GM18907 (cell line): ENCODE data around the gene MAPK4.
"Not testable (repeated sequence)": the region's sequence is repeated elsewhere in the genome, so short reads cannot be mapped to it uniquely, and the experiment has no call there.

Experiments
- ATAC-seq: cut with Tn5 transposase; IDR thresholded peaks from one replicate; pipeline ENCODE4 v1.9.1; 2021; ENCODE audit warnings: mild to moderate bottlenecking, moderate library complexity; ENCODE audit not compliant: unreplicated experiment

The MAPK4 gene

DNA sequence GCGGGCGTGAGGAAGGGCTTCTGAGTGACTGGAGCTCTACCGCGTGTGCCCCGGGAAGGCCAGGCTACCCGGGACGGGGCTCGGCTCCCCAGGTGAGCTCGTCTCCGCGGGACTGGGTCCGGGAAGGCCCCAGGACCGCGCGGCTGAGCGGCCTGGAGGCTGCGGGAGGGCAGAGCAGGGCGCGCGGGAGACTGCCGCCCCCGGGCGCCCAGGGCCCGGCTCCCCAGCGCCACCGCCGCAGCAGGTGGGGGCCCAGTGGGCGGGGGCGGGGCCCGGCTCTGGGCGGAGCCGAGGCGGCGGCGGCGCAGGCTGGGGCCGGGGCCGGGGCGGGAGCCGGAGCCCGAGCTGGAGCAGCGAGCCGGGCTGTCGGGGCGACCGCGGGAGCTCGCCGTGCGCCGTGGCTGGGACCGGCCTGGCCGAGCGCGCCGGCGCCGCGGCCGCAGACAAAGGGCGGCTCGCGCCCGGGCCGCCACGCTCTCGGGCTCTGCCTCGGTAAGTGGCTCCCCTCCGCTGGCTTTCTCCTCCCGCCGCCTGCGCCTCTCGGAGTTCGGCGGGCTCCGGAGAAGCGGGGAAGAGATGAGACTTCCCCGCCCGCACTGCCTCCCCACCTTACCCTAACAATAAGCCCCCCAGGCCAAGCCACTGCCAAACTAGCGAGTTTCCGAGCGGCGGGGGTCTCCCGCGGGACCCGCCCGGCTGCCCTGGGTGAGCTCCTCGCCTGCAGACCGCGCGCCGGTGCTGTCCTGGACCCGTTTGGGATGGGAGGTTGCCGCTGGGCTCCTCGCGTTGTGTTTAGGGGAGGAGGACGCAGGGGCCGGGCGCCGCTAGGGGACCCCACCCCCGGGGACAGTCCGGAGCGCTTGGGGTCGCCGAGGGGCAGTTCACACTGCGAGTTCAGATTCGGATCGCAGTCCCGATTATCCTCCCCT, at the start of gene MAPK4:
Gene MAPK4, plus strand, starts transcription at position 336 of the 929 bp plus-strand sequence. CDS start 103,872 bp downstream, outside the sequence.
- ATAC-seq, result peak; percentile 61

DNA sequence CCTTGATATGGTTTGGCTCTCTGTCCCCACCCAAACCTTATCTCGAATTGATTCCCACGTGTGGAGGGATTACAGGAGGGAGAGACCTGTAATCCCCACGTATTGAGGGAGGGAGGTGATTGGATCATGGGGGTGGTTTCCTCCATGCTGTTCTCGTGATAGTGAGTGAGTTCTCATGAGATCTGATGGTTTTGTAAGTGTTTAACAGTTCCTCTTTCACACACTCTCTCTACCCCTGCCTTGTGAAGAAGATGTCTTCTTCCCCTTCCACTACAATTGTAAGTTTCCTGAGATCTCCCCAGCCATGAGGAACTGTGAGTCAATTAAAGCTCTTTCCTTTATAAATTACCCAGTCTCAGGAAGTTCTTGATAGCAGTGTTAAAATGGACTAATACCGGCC, 42.6 kb upstream of the MAPK4 start:
- ATAC-seq, result not testable (repeated sequence)

DNA sequence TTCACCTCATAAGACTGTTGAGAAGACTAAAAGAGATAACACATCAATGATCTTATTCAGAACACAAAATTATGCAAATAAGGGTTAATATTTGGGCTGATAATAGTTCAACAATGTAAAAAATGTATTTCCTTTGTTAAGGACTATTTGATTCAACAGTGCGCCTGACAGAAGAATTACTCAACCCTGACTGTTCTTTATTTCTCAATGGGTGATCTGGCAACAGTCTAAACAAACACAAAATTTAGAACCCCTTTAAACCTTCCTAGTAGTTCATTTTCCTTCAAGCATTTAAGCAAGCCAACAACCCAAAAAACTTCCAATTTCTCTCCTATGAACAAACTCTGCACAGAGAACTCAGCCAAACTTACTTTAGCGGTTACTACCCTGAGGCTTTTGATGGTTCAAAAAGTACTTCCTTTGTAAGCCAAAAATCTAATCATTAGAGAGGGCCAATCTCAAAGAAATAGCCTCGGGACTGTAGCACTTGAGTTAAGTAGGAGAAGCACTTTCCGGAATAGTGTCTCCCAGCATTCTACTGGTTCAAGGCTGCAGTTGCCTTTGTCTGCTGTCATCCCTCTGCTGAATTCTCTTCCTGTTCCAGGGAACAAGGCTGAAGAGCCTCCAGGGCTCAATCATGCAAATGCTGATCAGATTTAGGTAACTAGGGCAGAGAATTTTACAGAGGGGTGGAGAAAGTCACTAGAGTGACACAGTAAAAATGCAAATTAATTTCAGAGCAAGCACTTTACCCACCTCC, 40.9 kb upstream of the MAPK4 start:
- no peak for ATAC-seq

DNA sequence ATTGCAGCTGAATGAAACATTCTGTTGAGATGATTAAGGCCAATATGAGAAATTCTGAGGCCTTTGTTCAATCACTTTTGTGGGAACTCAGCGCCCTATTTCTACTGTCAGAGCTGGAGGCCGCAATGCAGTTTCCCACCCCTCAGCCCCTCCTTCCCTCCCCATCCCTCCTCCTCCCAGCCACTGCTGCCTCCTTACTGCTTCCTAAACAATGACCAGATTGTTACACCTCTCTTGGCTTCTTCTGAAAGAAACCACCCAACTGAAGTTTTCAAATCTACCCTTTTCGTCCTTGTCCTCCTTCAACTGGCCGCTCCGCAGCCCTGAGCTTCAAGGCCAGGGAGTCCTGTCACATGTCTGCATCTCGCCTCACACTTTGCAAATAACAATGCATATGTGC, 36.7 kb upstream of the MAPK4 start:
- ATAC-seq, result no peak

DNA sequence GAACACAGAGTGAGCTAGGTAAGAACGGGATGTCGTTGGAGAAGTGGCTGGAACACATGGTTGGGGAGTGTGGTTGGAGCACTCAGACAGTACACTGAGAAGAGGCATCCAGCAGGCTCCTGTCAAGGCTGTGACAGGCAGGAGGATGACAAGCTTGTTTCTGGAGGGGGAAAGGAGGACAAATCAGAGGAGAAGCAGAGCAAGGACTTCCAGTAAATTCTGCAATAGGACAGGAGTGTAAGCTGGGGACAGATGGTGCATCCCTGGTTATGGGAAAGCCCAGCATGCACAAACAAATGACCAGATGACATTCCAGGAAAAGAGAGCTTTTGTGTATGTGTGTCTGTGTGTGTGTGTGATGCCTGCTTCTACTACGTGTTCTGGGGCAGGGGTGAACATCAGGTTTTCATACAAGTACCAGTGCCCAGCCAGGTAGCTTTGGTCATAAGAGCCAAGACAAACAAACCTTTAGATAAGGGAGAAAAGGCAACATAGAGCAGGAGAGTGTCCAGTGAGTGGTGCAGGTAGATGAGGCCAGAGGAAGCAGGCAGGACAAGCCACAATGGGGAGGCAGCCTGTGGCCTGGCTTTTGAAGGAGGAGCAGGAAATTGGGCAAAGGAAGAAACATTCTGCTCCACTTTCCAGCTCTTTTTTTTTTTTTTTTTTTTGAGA, 32.1 kb upstream of the MAPK4 start:
- no peak for ATAC-seq

DNA sequence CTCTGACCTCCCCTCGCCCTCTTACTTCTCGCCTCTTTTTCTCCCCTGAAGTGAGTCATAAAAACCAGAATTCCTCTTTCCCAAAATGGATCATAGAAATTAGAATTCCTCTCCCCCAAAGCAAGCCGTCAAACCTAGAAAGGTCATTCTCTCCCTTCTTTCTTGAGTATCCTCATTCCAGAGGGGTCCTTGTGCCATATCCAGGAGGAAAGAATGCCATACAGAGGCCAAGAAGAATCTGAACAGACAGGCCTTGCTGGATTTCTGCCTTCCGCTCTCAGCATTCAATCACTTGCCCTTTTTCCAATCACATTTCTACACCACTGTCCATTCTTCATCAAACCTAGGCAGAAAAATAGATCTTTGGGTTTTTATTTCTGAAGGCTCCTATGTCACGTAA, 31.1 kb upstream of the MAPK4 start:
- no peak for ATAC-seq

DNA sequence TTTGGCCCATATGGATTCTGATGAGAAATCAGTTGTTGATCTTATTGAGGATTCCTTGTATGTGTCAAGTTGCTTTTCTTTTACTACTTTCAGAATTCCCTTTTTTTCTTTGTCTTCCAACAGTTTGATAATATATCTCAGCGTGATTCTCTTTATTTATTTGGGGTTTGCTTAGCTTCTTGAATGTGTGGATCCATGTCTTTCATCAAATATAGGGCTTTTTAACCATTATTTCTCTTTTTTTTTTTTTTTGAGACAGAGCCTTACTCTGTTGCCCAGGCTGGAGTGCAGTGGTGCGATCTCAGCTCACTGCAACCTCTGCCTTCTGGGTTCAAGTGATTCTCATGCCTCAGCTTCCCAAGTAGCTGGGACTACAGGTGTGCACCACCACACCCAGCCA, 26.1 kb upstream of the MAPK4 start:
- not testable (repeated sequence) for ATAC-seq

DNA sequence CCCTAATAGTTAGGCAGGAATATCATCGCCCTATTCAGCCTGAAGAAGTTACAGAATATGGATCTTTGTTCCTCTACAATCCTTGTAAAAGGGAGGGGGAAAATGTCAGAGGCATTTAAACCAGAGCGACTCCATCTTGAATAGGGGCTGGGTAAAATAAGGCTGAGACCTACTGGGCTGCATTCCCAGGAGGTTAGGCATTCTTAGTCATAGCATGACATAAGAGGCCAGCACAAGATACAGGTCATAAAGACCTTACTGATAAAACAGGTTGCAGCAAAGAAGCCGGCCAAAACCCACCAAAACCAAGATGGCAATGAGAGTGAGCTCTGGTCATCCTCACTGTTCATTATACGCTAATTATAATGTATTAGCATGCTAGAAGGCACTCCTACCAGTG, 15.4 kb upstream of the MAPK4 start:
- not testable (repeated sequence) for ATAC-seq

DNA sequence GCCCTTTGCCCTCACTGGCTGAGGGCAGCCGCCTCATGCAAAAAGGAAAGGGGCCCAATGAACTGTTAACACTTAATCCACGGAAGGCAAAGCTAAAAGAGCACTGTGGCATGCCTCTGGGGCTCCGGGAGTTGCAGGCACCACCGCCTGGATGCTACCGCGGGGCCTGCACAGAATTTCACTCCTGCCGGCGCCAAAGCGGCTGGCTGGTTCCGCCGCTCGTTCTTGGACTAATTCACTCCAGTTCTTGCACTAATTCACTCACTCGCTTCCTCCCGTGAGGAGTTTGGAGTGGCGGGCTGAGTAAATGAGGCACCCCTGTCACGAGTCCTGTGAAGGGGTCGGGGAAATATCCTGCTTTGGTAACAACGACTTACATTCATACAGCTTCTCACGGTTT, 14.0 kb upstream of the MAPK4 start:
- no peak for ATAC-seq

DNA sequence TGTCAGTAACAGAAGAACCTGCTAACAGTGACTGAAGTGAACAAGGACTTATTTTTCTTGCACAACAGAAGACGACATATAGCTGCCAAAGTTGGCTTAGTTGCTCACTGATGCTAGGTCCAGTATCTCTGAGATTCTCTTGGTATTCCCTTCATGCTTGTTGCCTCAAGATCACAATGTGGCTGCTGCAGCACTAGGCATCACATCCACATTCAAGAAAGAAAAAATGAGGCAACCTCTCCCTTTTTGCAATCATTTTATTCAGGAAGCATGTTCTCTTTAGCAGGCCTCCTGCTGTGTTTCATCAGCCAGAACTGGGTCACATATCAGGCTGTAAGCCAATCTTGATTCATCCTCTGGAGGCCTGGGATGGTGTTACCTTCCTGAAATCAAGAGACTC, 11.7 kb upstream of the MAPK4 start:
- ATAC-seq, result no peak

DNA sequence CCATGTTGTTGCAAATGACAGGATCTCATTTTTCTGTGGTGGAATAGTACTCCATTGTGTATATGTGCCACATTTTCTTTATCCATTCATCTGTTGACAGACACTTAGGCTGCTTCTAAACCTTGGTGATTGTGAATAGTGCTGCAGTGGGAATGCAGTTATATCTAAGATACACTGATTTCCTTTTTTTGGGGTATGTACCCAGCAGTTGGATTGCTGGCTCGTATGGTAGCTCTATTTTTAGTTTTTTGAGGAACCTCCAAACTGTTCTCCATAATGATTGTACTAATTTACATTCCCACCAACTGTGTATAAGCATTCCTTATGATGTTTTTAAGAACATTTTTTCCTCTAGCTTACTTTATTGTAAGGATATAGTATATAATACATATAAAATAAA, 8.2 kb upstream of the MAPK4 start:
- not testable (repeated sequence) for ATAC-seq

DNA sequence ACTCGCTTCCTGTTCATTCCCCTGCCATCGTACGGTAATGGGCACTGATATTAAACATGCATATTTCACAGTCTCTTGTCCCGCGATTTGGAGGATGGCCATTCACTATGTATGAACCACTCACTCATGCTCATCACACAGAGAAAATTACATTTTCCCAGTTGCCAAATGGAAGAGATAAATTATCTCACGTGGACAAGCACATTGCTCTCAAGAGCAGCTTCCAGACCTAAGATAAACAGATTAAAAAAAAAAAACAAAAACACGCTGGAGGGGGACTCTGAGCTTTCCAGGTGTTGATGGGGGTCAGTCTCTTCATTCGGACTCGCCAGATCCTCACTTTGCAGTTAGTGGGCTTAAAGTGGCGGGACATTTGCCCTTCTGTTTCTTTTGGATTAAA, 1.7 kb upstream of the MAPK4 start:
- no peak for ATAC-seq

DNA sequence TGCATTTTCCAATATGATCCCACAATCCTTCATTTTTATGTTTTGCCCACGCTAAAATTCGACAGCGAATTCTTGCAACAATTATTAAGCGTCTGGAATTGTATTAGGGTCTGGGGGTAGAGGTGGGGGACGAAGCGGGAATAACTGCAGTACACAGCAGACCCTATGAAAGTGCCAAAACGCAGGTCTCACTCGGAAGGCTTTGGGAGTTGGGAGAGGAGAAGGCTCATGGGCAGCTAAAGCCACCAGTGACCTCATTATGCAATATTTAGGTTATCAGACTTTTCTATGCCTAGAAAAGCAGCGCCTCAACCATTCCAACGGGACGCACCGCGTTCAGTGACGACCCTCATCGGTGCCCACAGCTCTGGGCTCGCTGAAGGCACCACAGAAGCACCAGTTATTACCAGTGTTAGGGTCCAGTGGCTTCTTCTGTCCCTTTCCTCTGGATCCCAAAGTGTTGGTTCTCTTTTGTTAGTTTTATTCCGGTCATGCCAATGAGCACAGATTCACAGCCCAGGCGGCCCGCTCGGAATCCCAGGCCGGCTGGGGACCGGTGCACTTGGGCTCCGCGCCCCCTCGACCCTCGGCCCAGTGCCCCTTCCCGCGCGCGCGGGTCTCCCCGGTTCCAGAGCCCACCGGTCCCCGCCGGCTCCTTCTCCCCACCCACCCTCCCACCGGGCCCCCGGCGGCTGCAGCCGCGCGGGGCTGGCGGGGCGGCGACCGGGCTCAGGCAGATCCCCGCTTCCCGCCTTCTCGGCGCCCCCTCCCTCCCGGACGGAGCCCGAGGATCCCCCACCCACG, 737 bp upstream of the MAPK4 start:
- no peak for ATAC-seq

DNA sequence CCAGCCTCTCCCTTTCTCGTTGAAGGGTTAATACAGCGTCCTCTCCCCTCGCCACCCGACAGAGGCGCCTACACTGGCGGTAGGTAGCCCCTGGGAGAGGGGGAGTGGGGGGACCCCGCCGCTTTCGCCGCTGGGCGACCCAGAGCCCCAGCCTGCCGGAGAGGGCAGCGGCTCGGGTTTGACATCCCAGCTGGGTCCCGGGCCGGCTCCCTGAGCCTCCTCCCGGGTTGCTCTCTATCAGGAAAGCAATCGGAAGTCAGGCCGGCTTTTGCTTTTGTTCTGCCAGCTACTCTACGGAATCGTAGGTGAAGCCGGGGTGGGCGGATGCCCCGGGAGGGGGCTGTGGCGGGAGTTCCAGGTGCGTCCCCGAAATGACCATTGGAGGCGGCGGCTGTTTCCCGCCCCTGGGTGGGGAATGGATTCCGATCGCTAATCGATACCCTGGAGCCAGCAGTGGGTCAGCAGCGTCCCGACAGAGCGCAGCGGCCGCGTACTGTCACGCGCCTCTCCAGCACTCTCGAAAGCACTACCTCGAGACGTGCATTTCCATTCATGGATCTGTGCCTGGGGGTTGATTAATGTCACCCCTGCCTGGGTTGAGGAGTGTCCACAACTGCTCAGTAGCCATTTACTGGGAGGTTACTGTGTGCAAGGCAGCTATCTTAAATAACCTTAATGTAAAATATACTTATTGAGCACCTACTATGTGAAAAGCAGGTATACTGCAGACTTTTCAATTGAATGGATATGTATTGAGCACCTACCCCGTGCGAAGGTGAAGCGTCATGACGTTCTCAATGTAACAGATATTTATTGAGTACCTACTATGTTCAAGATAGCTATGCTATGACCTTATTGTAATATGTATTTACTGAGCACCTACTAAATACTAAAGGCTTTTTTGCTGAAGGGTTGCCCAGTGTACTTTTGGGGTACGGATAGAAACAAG, 1.1 kb downstream of the MAPK4 start:
- ATAC-seq, result no peak

DNA sequence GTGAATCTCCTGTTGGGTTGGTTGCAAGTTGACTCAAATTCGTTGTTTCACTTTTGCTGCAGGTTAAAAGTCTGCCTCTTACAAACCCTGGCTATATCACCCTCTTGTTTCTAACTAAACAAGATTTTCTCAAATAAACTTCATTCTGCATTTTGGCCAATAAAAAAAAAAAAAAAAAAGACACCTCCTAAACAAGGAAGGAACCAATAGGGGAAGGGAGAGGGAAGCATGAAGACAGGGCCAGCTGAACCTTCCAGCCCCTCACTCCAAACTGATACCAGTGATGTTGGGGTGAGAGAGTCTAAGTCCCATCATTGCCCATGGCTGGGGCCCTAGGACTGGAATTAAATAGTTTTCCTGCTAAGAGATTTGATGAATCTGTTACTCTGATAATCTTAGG, 2.4 kb downstream of the MAPK4 start:
- ATAC-seq, result not testable (repeated sequence)

DNA sequence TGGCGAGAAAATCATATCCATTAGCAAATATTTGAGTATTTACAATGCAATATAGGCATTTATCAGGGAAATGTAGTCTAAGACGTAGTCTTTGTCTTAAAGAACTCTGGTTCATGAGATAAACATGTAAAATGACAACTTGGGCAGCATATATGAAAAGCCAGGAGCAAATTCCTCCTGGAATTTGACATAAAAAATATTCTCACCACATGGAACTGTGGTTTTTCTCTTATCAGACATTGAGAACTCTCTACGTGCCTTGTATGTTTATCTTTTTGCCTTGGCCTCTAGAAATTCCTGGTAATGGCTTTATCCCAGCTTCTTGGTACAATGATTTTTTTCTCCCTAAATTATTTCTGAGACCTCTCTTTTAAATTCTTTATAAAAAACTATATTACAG, 2.8 kb downstream of the MAPK4 start:
- ATAC-seq, result no peak

DNA sequence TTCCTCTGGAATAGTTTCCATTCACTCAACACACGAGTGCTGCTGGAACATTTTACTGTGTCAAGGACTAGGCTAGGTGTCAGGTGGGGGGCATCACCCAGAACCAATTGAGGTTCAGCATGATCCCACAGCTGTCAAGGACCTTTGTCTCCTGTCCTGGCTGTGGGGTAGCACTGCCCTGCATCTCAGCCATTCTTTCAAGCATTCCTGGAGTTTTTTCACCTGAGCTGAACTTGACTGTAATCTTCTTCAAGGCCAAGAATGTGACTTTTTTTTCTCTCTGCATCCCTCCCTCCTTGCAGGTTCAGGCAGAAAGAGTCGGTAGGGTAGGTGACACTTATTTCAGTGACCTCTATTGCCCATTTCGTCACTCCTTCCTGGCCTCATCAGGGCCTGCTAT, 3.5 kb downstream of the MAPK4 start:
- no peak for ATAC-seq

DNA sequence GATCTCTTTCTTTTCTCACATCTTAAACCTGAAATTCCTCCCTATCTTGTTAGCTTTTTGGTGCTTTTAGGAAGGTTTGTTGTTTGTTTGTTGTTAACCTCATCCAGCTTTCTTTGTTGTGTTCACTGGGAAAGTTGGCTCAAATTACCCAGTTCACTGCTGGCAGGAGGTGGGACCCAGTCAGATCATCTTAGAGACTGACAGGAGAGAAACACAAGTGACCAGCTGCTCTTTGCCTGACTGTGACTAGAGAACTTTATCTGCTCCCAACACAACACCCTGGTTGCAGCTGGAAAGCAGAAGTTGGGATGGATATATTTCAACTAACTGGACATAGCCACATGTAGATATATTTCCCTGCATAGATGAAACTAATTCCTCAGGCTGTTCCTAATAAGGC, 10.0 kb downstream of the MAPK4 start:
- ATAC-seq, result no peak

DNA sequence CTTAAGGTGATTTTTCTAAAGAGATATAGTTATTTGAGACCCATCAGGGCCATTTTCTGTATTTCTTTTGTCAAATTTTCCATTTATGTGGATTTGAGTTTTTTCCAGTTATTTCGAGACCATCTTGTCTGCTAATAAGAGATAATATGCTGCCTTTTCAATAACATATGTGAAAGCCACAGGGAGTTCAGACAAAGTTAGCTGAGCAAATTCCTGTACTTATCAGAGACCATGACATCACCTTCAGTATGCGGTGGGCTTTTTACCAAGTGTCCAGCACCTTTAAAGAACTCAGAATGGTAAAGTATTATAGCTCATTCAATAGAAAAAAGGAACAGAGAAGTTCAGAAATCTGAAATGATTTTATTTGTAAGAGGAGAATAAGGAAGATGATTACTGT, 11.7 kb downstream of the MAPK4 start:
- ATAC-seq, result no peak

DNA sequence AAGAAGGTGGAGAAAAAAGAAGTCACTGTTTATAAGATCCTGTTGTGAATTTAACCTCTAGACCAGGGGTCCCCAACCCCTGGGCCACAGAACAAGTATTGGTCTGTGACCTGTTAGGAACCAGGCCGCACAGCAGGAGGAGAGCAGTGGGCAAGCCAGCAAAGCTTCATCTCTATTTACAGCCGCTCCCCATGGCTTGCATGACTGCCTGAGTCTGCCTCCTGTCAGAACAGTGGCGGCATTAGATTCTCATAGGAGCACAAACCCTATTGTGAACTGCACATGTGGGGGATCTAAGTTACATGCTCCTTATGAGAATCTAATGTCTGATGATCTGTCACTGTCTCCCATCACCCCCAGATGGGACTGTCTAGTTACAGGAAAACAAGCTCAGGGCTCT, 13.3 kb downstream of the MAPK4 start:
- not testable (repeated sequence) for ATAC-seq
